ENCODE measurements around the gene C1QTNF5. TPM values are rescaled to one million over a fixed set of nuclear protein-coding genes. Genes with fewer than 3 reads are reported as not detected.
A peak's percentile ranks its signal among the peaks of the same experiment; 100 is the strongest.

Gene C1QTNF5
- total and polyA plus RNA-seq, 2 of the 8 experiments (the other 6 are each of a cell fraction or from before 2014, with no cell fraction given) = 2.2 to 2.7 TPM

DNA sequence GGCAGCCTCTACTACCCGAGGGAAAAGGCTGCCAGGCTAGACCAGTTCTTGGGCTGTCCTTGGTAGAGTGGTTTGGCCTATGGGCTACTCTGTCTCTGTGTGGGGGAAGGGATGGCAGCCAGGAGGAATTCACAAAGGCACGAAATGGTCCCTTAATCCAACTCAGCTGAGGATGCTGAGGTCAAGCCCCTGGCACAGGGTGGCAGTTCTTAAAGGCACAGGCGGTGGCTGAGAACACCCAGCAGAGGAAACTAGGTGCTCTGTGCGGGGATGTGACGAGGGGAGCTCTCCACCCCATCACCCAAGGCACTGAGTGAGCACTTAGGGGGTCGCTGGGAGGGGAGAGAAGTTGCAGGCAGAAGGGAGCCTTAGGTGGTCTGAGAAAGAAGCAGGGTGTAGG lies 5.9 kb upstream of the C1QTNF5 start, which contains the start of gene MFRP:
Gene MFRP (minus strand): TSS at position 101 of the 400 bp plus-strand sequence. CDS start 192 bp downstream, outside the sequence.
- Histone ChIP-seq H3K79me2 (ENCODE audit: control insufficient read depth in 1 of 2, insufficient read depth in 2 of 2, low read length in 2 of 2) (no peaks in the 10 kb centered on the region), H2BK12ac (ENCODE audit: low read depth, low read length) (no peak within 1 kb of the TSS), H3K14ac (ENCODE audit: insufficient read length) (no peak within 1 kb of the TSS), H4K91ac (replicated peaks; ENCODE audit: insufficient read length, low read length) (no peak within 1 kb of the TSS), H3K36me3 (ENCODE audit: control insufficient read depth in 2 of 4, insufficient read depth in 4 of 4, low read length in 3 of 4) (no peaks in the 10 kb centered on the region), H2BK20ac (ENCODE audit: low read length) (no peak within 1 kb of the TSS), H3K27me3 (replicated peaks in 1 of 4; ENCODE audit: control insufficient read depth in 3 of 4, extremely low read depth in 1 of 4, insufficient read depth in 3 of 4, low read length in 3 of 4) (peaks cover 2 to 16% (median 7%) of the 10 kb centered on the region in 4 experiments), H3K4me2 (ENCODE audit: insufficient read depth in 1 of 2, low read depth in 2 of 2, low read length in 2 of 2) (no peak within 1 kb of the TSS), H4K20me1 (replicated peaks in 1 of 2; ENCODE audit: control insufficient read depth in 1 of 2, insufficient read depth in 2 of 2, low read length in 2 of 2) (peaks cover 0 to 1% of the 10 kb centered on the region in 2 experiments), H3K23ac (ENCODE audit: insufficient read length) (no peak within 1 kb of the TSS), H2BK5ac (ENCODE audit: low read depth, low read length) (no peak within 1 kb of the TSS), H3K9ac (replicated peaks in 1 of 4; ENCODE audit: extremely low read depth in 1 of 4, low read depth in 3 of 4, low read length in 3 of 4) (no peak within 1 kb of the TSS), H3K79me1 (ENCODE audit: low read depth, low read length) (no peaks in the 10 kb centered on the region; the same call in 1 of the 2 replicates), H3K4me1 (replicated peaks in 1 of 4; ENCODE audit: control insufficient read depth in 3 of 4, insufficient read depth in 4 of 4, low read length in 3 of 4) (peaks cover 0 to 4% (median 1%) of the 10 kb centered on the region in 4 experiments; a peak in 2 of 7 replicates), H2BK120ac (replicated peaks; ENCODE audit: low read depth, low read length) (no peak within 1 kb of the TSS), H3K4ac (replicated peaks; ENCODE audit: insufficient read length, low read depth, low read length) (no peak within 1 kb of the TSS), H3K9me3 (ENCODE audit: insufficient read depth in 2 of 2, low read depth in 1 of 2, low read length in 1 of 2) (no peaks in the 10 kb centered on the region), H3K27ac (ENCODE audit: low read depth, low read length) (no peak within 1 kb of the TSS), H3K23me2 (ENCODE audit: low read depth, low read length) (no peaks in the 10 kb centered on the region), H3K56ac (replicated peaks; ENCODE audit: insufficient read length, low read depth, low read length) (no peak within 1 kb of the TSS), H2AK5ac (ENCODE audit: low read depth, low read length) (no peak within 1 kb of the TSS), H2BK15ac (ENCODE audit: low read length) (no peak within 1 kb of the TSS), H2AFZ (ENCODE audit: low read length) (no peak within 1 kb of the TSS), H3K18ac (ENCODE audit: extremely low read depth, low read length) (no peak within 1 kb of the TSS), H4K5ac (ENCODE audit: insufficient read length, low read depth, low read length) (no peak within 1 kb of the TSS), H3K4me3 (ENCODE audit: extremely low read depth in 1 of 4, insufficient read depth in 2 of 4, low read depth in 3 of 4, low read length in 4 of 4) (no peak within 1 kb of the TSS), H4K8ac (ENCODE audit: extremely low read depth, insufficient read depth, low read length) (peak within 1 kb of the TSS; percentile 57; the same call in 1 of the 2 replicates)
- ChIA-PET POLR2A (ENCODE audit: partially characterized antibody) (no interaction called here), CTCF (ENCODE audit: partially characterized antibody) (interaction anchor here (0.5 to 20.0 kb wide), 6 partner anchors 9 to 311 kb away, joined by 3 to 463 read pairs (median 20); partner anchors contain the start of genes MCAM and USP2)
- DNase-seq (ENCODE audit: low read depth in 1 of 2, low spot score in 2 of 2) (no peak), FAIRE-seq (no peak)
- WGBS, 2 experiments (ENCODE audit: extremely low coverage in 1 of 2, insufficient coverage in 1 of 2, insufficient read length in 1 of 2, insufficient replicate concordance in 2 of 2, low coverage in 1 of 2, low lambda C conversion rate in 2 of 2, missing lambda C conversion rate in 1 of 2) = 63% methylated on average over 6 of the region's 6 CpGs; no CpG with 5 or more reads in 1 of the 2 experiments
- TF ChIP-seq POU5F1 (IDR thresholded peaks at IDR 0.05; ENCODE audit: low read depth, low read length) (no peak), ATF3 (IDR thresholded peaks at IDR 0.05; ENCODE audit: insufficient read depth, low read depth, low read length) (no peak), SAP30 (IDR thresholded peaks at IDR 0.05; ENCODE audit: insufficient read depth, insufficient replicate concordance, low read length) (no peak), FOSL1 (IDR thresholded peaks at IDR 0.05; ENCODE audit: insufficient read depth, low read depth, low read length) (no peak), SP4 (IDR thresholded peaks at IDR 0.05; ENCODE audit: low read length) (no peak), SIX5 (IDR thresholded peaks at IDR 0.05; ENCODE audit: low read depth, low read length) (no peak), GTF2F1 (IDR thresholded peaks at IDR 0.05; ENCODE audit: borderline replicate concordance, low read depth, low read length) (no peak), BCL11A (IDR thresholded peaks at IDR 0.05; ENCODE audit: low read depth in 2 of 2, low read length in 2 of 2) (no peak), HDAC2 (IDR thresholded peaks at IDR 0.05; ENCODE audit: borderline replicate concordance in 1 of 2, low read depth in 2 of 2, low read length in 2 of 2) (no peak)
- TF ChIP-seq, protein P1, sequence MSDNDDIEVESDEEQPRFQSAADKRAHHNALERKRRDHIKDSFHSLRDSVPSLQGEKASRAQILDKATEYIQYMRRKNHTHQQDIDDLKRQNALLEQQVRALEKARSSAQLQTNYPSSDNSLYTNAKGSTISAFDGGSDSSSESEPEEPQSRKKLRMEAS (IDR thresholded peaks at IDR 0.05) = no peak

Data from H1 (cell line).